Hepatocyte (in vitro differentiated cells): ENCODE results near the gene RASGRF2. TPM values are rescaled to one million over a fixed set of nuclear protein-coding genes. Genes with fewer than 3 reads are reported as not detected.

ENCODE experiments used
- DNase-seq: peaks from one replicate; pipeline ENCODE4 v3.0.0-alpha.2; 2016; ENCODE audit warnings: low spot score
- H2AFZ ChIP-seq: fragments of 200-600 bp; sonication (generic); 2 replicates; pipeline ENCODE4 v1.6.0; 2016; ENCODE audit warnings: antibody characterized with exemption, mild to moderate bottlenecking
- H3K27ac ChIP-seq: fragments of 200-600 bp; sonication (generic); 2 replicates; pipeline ENCODE4 v1.5.1; 2016; ENCODE audit warnings: mild to moderate bottlenecking
- H3K27me3 ChIP-seq: fragments of 200-600 bp; sonication (generic); 2 replicates; pipeline ENCODE4 v1.6.1; 2016
- H3K36me3 ChIP-seq: fragments of 200-600 bp; sonication (generic); replicated peaks from 2 replicates; pipeline ENCODE4 v1.5.1; 2016; ENCODE audit warnings: low read depth; ENCODE audit not compliant: insufficient read depth
- H3K4me1 ChIP-seq: fragments of 200-600 bp; sonication (generic); 2 replicates; pipeline ENCODE4 v1.5.1; 2016; ENCODE audit warnings: mild to moderate bottlenecking, moderate library complexity; ENCODE audit not compliant: insufficient read depth
- H3K4me2 ChIP-seq: fragments of 200-600 bp; sonication (generic); 2 replicates; pipeline ENCODE4 v1.6.0; 2016
- H3K4me3 ChIP-seq: fragments of 200-600 bp; sonication (generic); 2 replicates; pipeline ENCODE4 v1.5.1; 2016; ENCODE audit warnings: mild to moderate bottlenecking
- H3K79me2 ChIP-seq: fragments of 200-600 bp; sonication (generic); 2 replicates; pipeline ENCODE4 v1.6.0; 2017; ENCODE audit warnings: mild to moderate bottlenecking
- H3K9me2 ChIP-seq: fragments of 200-600 bp; sonication (generic); replicated peaks from 2 replicates; pipeline ENCODE4 v1.6.0; 2017; ENCODE audit warnings: mild to moderate bottlenecking; ENCODE audit not compliant: insufficient read depth
- H3K9me3 ChIP-seq: fragments of 200-600 bp; sonication (generic); 2 replicates; pipeline ENCODE4 v1.5.1; 2016; ENCODE audit warnings: low read depth, mild to moderate bottlenecking
- H4K20me1 ChIP-seq: fragments of 200-600 bp; sonication (generic); 2 replicates; pipeline ENCODE4 v1.6.0; 2016; ENCODE audit warnings: mild to moderate bottlenecking; ENCODE audit not compliant: insufficient read depth, poor library complexity, severe bottlenecking
- EZH2 ChIP-seq: fragments of 200-600 bp; sonication (generic); IDR thresholded peaks from 2 replicates; pipeline ENCODE4 v1.6.1; 2016; ENCODE audit warnings: antibody characterized with exemption, mild to moderate bottlenecking, borderline replicate concordance
- EZH2phosphoT487 ChIP-seq: fragments of 200-600 bp; sonication (generic); IDR thresholded peaks from one replicate; pipeline ENCODE4 v1.6.1; 2018; ENCODE audit warnings: antibody characterized with exemption, mild to moderate bottlenecking, low read depth, moderate library complexity; ENCODE audit not compliant: unreplicated experiment, severe bottlenecking
- WGBS: methylation state at CpG from one replicate; pipeline ENCODE4 v1.1.6; 2016; ENCODE audit warnings: low lambda C conversion rate; ENCODE audit errors: missing lambda C conversion rate; 5-methylcytosine and 5-hydroxymethylcytosine counted together
- polyA plus RNA-seq: library from polyadenylated mRNA; unstranded; fragments of >200 nt; fragmentation: Nextera tagmentation; extraction: Ambion mirVana; gene quantifications from 2 replicates; pipeline ENCODE4 v1.2.1, GENCODE V29; 2016
- total RNA-seq: library from RNA; depleted of rRNA; stranded (reverse); fragments of >200 nt; gene quantifications from 2 replicates; pipeline ENCODE4 v1.2.3, GENCODE V29; 2014
- TF ChIP-seq, protein P1 (sequence below): fragments of 200-600 bp; sonication (generic); IDR thresholded peaks from 2 replicates; pipeline ENCODE4 v1.5.1; 2016; ENCODE audit warnings: antibody characterized with exemption, mild to moderate bottlenecking; ENCODE audit not compliant: poor library complexity

RASGRF2 gene
- total and polyA plus RNA-seq, 2 experiments from 2014 or later = 2.0 to 3.3 TPM

DNA sequence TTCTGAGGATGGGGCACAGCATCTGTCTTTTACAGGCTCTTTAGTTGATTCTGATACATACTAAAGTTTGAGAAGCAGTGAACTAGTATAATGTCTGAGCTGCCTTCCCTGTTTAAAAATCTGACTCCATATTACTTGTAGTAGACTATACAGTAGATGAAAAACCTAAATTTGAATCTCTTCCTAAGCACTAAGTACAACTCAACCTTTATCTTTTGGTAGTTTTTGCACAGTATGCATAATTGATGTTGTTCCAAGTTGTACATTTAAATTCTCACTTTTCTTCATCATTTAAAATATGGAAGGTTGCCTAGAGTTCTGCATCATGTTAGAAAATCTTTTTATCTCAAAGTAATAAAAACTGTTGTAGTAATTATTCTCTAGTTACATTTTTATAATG lies 174.4 kb downstream of the RASGRF2 start:
- no peaks in the 10 kb centered on the region for H3K4me1 ChIP-seq
- H2AFZ ChIP-seq = no peak overlapping the region
- H4K20me1 ChIP-seq = no peaks in the 10 kb centered on the region
- DNase-seq = no peak
- no peaks in the 10 kb centered on the region for H3K36me3 ChIP-seq
- peaks cover 3% of the 10 kb centered on the region for H3K9me3 ChIP-seq
- no peaks in the 10 kb centered on the region for H3K27me3 ChIP-seq
- no peak overlapping the region for H3K4me3 ChIP-seq
- no peaks in the 10 kb centered on the region for H3K79me2 ChIP-seq
- TF ChIP-seq EZH2phosphoT487 = no peak
- TF ChIP-seq EZH2 = no peak
- TF ChIP-seq, protein P1, sequence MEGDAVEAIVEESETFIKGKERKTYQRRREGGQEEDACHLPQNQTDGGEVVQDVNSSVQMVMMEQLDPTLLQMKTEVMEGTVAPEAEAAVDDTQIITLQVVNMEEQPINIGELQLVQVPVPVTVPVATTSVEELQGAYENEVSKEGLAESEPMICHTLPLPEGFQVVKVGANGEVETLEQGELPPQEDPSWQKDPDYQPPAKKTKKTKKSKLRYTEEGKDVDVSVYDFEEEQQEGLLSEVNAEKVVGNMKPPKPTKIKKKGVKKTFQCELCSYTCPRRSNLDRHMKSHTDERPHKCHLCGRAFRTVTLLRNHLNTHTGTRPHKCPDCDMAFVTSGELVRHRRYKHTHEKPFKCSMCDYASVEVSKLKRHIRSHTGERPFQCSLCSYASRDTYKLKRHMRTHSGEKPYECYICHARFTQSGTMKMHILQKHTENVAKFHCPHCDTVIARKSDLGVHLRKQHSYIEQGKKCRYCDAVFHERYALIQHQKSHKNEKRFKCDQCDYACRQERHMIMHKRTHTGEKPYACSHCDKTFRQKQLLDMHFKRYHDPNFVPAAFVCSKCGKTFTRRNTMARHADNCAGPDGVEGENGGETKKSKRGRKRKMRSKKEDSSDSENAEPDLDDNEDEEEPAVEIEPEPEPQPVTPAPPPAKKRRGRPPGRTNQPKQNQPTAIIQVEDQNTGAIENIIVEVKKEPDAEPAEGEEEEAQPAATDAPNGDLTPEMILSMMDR = no peak
- H3K9me2 ChIP-seq = no peaks in the 10 kb centered on the region
- H3K27ac ChIP-seq = no peak overlapping the region
- no peak overlapping the region for H3K4me2 ChIP-seq

DNA sequence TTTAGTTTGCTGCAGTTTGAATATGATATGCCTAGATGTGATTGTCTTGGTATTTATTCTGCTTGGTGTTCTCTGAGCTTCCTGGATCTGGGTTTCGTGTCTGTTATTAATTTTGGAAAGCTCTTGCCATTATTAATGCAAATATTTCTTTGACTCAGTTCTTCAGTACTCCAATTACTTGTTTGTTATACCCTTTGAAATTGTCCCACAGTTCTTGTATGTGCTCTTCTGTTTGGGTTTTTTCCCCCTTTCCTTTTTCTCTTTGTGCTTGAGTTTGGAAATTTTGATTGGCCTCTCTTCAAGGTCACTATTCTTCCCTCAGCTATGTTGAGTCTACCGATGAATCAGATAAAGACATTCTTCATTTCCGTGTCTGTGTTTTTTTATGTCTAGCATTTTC lies 176.4 kb downstream of the RASGRF2 start:
- H3K9me2 ChIP-seq = no peaks in the 10 kb centered on the region
- H3K36me3 ChIP-seq = no peaks in the 10 kb centered on the region
- H2AFZ ChIP-seq = no peak overlapping the region
- no peak overlapping the region for H3K27ac ChIP-seq
- no peak overlapping the region for H3K4me3 ChIP-seq
- no peaks in the 10 kb centered on the region for H3K27me3 ChIP-seq
- WGBS = 94% methylated on average over 3 of the region's 3 CpGs
- no peaks in the 10 kb centered on the region for H3K79me2 ChIP-seq
- TF ChIP-seq EZH2 (no peak), EZH2phosphoT487 (no peak)
- TF ChIP-seq, protein P1 = no peak
- no peaks in the 10 kb centered on the region for H4K20me1 ChIP-seq
- DNase-seq = no peak
- H3K4me1 ChIP-seq = peaks cover 9% of the 10 kb centered on the region
- H3K9me3 ChIP-seq = peaks cover 3% of the 10 kb centered on the region
- no peak overlapping the region for H3K4me2 ChIP-seq

DNA sequence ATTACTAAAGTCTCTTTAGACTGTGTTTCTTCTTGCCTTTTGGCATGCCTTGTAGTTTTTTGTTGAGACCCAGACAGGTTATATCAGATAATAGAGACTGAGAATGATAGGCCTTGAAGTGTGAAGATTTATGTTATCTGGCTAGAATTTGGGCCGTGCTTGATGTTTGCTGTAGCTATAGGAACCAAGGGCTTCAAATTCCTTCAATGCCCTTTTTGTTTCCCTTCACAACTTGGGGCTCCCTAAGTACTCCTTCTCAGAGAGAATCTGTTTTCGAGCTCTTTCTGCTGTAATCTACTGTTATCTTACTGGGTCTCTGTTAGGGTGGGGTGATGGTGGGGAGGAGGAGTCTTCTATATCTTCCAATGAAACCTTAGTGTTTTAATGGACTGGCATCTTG lies 177.7 kb downstream of the RASGRF2 start:
- Histone ChIP-seq H3K27me3 (no peaks in the 10 kb centered on the region), H4K20me1 (no peaks in the 10 kb centered on the region), H3K4me1 (peaks cover 9% of the 10 kb centered on the region), H3K79me2 (no peaks in the 10 kb centered on the region), H3K4me2 (no peak overlapping the region), H3K36me3 (no peaks in the 10 kb centered on the region), H3K9me2 (no peaks in the 10 kb centered on the region), H3K9me3 (peaks cover 3% of the 10 kb centered on the region), H3K27ac (no peak overlapping the region), H2AFZ (no peak overlapping the region), H3K4me3 (no peak overlapping the region)
- TF ChIP-seq EZH2 (no peak), EZH2phosphoT487 (no peak)
- TF ChIP-seq, protein P1 = no peak
- DNase-seq = no peak
- 71% methylated on average over 2 of the region's 2 CpGs for WGBS

DNA sequence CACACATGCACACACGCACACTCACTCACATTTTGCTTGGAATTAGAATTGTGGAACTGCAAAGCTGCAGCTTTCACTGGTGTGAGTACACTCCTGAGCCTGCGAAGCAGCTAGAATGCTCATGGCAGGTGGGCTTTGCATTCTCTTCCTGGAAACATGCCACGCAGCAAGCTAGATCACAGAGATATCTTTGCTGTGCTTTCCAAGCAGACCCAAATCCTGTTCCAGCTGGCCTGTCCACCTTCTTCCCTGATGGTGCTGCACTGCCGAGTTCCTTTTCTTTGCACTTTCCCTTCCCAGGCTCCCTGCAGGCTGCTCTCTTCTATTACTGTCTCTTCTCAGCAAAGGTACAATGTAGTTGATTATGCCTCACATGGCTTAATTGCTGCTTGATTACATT lies 180.3 kb downstream of the RASGRF2 start:
- WGBS = 60% methylated on average over 4 of the region's 4 CpGs

More for the DNA sequence above, 180.3 kb downstream of the RASGRF2 start:
- Histone ChIP-seq H3K4me1 (peaks cover 9% of the 10 kb centered on the region), H3K27ac (peak overlapping the region; percentile 65), H2AFZ (no peak overlapping the region), H3K4me2 (peak overlapping the region; percentile 29), H3K36me3 (no peaks in the 10 kb centered on the region), H3K9me2 (no peaks in the 10 kb centered on the region), H3K27me3 (no peaks in the 10 kb centered on the region), H3K4me3 (no peak overlapping the region), H4K20me1 (no peaks in the 10 kb centered on the region), H3K9me3 (peaks cover 3% of the 10 kb centered on the region), H3K79me2 (no peaks in the 10 kb centered on the region)
- DNase-seq = peak; percentile 6
- TF ChIP-seq EZH2 (no peak), EZH2phosphoT487 (no peak)
- TF ChIP-seq, protein P1 = no peak
